Hematopoietic multipotent progenitor cell (in vitro differentiated cells): Measurements from ENCODE around the gene PFKFB2. TPM values are rescaled to one million over a fixed set of nuclear protein-coding genes. Genes with fewer than 3 reads are reported as not detected.
"Not testable (repeated sequence)": the region's sequence is repeated elsewhere in the genome, so short reads cannot be mapped to it uniquely, and the experiment has no call there.

ENCODE experiments used
- DNase-seq, 3 donors: peaks; one replicate each; pipeline ENCODE4 v3.0.0-alpha.2; 2011 to 2015; ENCODE audit warnings: low read depth in 2 of 3, low spot score in 2 of 3
- total RNA-seq: library from RNA; depleted of rRNA; stranded (reverse); fragments of >200 nt; gene quantifications from one replicate; pipeline ENCODE4 v1.2.3, GENCODE V29; 2012

Gene PFKFB2
- total RNA-seq, 1 donor = 9.4 TPM

- no peak for DNase-seq
Measured at GRCh38 chr1:207035877-207036551, 17.1 kb upstream of the PFKFB2 start.

- DNase-seq = no peak
Measured at GRCh38 chr1:207036865-207037264, 16.2 kb upstream of the PFKFB2 start.

- DNase-seq = no peak
Measured at GRCh38 chr1:207039380-207040180, 13.5 kb upstream of the PFKFB2 start.

GRCh38 chr1:207040181-207040533, 12.9 kb upstream of the PFKFB2 start:
- no peak for DNase-seq

- DNase-seq = not testable (repeated sequence)
Measured at GRCh38 chr1:207041397-207041796, 11.7 kb upstream of the PFKFB2 start.

- no peak for DNase-seq
Measured at GRCh38 chr1:207045453-207045852, 7.6 kb upstream of the PFKFB2 start.

- no peak for DNase-seq
Measured at GRCh38 chr1:207047505-207047904, 5.6 kb upstream of the PFKFB2 start.

GRCh38 chr1:207048041-207048440, 5.0 kb upstream of the PFKFB2 start:
- DNase-seq = no peak

GRCh38 chr1:207049054-207049453, 4.0 kb upstream of the PFKFB2 start:
- DNase-seq = no peak

GRCh38 chr1:207049514-207049913, 3.6 kb upstream of the PFKFB2 start:
- DNase-seq = no peak

GRCh38 chr1:207049974-207050391, 3.1 kb upstream of the PFKFB2 start:
- peak; percentile 33 to 72 (median 58) for DNase-seq

GRCh38 chr1:207050480-207051190, 2.4 kb upstream of the PFKFB2 start:
- DNase-seq = peak; percentile 82 to 93 (median 91)

- DNase-seq = no peak
Measured at GRCh38 chr1:207051191-207051943, 1.7 kb upstream of the PFKFB2 start, which contains the start of gene YOD1. Gene YOD1 (minus strand): TSS chr1:207051208. CDS start chr1:207051030, 178 bp downstream.

GRCh38 chr1:207054491-207054890, 1.4 kb downstream of the PFKFB2 start:
- DNase-seq = peak in 1 of 3 donors; percentile 45

GRCh38 chr1:207055386-207056001, 2.4 kb downstream of the PFKFB2 start:
- DNase-seq = no peak

- no peak for DNase-seq
Measured at GRCh38 chr1:207056673-207057072, 3.6 kb downstream of the PFKFB2 start.

- no peak for DNase-seq
Measured at GRCh38 chr1:207058252-207058651, 5.2 kb downstream of the PFKFB2 start.

- peak in 1 of 3 donors; percentile 24 for DNase-seq
Measured at GRCh38 chr1:207058878-207059867, 6.1 kb downstream of the PFKFB2 start.

- no peak for DNase-seq
Measured at GRCh38 chr1:207059881-207060280, 6.8 kb downstream of the PFKFB2 start.
